HG03196 (cell line): ENCODE measurements around the gene TEX48.

Experiments
- ATAC-seq: cut with Tn5 transposase; IDR thresholded peaks from one replicate; pipeline ENCODE4 v1.9.1; 2021; ENCODE audit not compliant: unreplicated experiment

TEX48 gene, protein sequence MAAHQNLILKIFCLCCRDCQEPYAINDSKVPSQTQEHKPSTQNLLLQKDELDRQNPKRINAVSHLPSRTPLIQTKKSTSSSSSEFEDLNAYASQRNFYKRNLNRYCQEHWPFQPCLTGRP

DNA sequence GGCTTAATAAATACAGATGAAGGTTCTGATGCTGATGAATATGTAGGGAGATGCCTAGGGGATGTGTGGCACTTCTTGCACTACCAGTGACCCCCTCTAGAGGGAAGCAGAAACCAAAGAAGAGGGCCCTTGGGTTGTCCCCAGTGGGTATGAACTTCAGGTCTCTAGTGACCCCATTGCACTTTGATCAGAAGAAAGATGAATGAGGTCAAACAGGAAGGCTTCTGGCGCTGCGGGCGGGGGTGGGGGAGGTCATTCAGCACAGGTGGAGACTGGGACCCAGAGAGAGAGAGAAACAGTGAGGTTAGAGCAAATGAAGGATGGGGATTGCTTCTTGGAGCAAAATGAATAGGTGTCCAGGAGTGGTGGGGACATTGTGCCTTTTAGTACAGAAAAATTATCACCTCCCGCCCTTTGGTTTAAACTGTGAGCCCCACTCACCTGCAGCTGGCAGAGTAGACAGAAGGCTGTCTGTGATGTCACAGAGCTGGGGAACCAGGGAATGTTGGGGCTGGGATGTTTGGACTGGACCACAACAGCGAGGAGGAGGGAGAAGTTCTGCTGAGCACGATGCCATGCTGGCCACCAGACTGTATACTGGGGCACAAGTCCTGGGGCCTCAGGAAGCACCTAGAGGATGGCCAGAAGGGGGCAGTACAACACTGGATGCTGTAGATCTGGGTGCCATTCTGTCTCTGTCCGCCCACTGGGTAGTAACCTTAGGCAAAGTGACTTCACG, at the start of gene TEX48:
Gene TEX48 (minus strand): TSS at position 599 of the 739 bp plus-strand sequence. CDS start 10,469 bp downstream, outside the sequence.
- peak; percentile 53 for ATAC-seq

DNA sequence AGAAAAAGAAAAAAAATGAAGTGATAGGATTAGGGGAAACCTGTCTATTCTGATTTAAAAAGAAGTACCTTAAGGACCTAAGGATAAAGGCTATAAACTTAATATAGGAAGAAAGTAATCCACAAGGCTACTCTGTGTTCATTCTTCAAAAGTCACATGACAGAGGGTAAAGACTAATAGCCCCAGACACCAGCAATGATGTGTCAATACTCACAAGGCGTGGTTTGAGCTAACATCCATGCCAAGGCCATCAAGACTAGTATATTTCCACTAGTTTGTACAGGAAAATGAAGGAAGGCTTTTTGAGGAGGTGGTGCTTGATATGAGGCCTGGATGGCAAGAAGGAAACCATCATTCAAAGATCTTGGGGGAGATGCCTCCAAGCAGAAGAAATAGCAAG, 49.7 kb upstream of the TEX48 start:
- ATAC-seq, result no peak

DNA sequence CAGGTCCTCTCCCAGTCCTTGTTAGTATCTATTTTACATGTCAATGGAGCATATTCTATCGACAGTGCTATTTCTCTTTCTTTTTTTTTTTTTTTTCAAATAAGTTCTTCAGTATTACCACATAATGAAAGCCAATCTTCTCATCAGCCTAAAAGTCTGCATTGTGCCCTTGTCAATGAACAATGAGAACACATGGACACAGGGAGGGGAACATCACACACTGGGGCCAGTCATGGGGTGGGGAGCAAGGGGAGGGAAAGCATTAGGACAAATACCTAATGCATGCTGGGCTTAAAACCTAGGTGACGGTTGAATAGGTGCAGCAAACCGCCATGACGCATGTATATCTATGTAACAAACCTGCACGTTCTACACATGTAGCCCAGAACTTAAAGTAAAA, 47.7 kb upstream of the TEX48 start:
- no peak for ATAC-seq

DNA sequence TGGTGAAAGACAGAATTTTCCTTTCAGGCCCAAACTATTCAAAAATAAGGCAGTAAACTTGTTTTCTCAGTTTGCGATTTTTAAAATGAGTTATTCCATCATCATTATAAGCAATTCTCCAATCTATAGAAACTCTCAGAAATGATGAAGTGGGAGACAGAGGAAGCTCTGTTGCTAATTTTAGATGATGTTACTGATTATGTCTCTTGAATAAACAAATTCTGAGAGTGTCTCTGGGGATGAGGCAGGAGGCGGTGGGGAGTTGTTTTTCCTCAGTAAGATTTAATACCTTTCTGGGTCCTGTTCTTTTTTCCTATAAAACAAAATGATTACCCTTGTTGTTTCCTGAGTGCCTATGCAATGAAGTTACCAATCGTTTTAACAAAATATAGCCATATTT, 43.9 kb upstream of the TEX48 start:
- no peak for ATAC-seq

DNA sequence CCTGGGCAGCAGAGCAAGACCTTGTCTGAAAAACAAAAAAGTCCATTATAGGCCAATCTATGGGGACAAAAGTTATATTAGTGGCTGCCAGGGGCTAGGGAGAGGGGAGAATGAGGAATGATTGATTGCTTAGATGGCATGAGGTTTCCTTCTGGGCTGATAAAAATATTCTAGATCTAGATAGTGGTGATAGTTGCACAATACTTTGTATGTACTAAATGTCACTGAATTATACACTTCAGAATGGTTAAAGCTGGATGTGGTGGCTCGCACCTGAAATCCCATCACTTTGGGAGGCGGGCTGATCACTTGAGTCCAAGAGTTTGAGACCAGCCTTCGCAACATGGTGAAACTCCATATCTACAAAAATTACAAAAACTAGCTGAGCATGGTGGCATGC, 42.8 kb upstream of the TEX48 start:
- no peak for ATAC-seq

DNA sequence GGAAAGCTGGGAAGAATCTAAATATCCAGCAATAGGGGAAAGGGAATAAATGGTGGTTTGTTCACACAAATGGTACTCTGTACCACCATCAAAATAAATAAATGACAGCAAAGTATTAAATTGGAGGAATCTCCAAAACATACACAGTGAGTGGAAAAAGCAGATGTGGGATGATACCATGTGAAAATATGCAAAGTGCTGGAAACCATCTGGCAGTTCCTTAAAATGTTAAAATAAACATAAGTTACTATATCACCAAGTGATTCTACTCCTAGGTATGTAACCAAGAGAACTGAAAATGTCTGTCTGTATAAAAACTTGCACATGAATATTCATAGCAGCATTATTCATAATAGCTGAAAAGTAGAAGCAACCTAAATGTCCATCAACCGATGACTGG, 41.9 kb upstream of the TEX48 start:
- ATAC-seq, result no peak

DNA sequence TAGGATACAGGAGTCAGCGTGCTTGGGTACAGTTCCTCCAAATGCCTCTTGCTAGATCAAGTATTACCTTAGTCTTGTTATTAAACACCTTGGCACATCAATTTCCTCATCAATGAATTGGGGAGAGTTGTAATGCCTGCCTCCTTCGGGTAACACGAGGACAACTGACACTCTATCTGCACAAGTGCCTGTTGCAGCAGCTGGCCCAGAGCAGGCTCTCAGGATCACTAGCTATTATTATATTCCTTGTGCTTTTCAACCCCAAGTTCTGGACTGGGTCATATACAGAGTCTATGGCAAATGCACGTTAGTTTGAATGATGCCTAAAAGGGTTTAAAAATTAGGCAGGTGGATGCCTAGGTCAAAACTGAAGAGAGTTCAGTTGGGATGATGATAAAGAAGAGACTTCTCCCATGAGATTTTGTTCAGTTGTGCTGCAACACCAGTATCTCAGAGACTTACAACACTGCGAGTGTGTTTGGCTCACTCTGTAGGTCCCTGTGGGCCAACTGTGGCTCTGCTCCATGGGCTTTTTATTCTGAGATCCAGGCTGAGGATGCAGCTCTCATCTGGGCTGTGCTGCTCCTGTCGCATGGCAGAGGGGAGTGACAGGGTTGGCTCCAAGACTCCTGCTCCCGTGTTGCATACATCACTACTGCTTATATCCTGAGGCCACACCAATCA, 41.1 kb upstream of the TEX48 start:
- no peak for ATAC-seq

DNA sequence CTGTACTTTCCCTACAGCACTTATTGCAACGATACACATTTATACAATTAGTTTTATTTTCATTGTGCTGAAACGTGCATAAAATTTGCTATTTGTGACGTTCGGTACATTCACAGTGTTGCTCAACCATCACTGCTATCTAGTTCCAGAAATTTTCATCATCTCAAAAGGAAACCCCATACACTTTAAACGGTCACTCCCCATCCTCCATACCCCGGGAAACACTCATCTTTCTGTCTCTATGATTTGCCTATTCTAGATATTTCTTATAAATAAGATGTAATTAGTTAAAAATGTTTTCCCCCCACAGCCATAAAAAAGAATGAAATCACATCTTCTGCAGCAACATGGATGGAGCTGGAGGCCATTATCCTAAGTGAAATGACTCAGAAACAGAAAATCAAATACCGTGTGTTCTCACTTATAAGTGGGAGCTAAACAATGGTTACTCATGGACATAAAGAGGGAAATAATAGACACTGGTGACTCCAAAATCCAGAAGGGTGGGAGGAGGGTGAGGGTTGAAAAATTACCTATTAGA, 40.2 kb upstream of the TEX48 start:
- ATAC-seq, result no peak

DNA sequence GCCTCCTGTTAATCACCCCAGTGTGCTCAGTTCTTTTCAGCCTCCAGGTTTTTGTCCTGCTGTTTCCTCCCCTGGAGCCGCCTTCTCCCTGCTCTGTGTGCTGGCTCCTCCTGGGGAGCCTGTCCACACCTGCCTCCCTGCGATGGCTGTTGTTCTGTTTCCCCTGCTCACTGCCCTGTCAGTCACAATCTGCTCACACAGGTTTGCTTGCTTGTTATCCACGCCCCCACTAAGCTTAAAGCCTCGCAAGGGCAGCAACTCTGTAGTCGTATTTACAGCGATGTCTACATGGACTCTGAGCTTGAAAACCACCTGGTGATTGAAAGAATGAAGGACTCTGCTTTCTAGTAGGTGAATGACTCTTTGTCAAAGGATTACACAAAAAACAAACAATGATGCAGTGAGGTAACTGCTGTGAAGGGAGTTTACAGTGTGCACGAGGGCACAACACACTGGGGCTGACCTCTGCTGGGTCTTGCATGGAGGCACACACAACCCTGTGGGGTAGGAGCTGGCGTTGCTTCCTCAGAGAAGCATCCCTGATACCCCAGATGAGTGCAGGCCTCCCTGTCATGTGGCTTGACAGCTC, 39.6 kb upstream of the TEX48 start:
- no peak for ATAC-seq

DNA sequence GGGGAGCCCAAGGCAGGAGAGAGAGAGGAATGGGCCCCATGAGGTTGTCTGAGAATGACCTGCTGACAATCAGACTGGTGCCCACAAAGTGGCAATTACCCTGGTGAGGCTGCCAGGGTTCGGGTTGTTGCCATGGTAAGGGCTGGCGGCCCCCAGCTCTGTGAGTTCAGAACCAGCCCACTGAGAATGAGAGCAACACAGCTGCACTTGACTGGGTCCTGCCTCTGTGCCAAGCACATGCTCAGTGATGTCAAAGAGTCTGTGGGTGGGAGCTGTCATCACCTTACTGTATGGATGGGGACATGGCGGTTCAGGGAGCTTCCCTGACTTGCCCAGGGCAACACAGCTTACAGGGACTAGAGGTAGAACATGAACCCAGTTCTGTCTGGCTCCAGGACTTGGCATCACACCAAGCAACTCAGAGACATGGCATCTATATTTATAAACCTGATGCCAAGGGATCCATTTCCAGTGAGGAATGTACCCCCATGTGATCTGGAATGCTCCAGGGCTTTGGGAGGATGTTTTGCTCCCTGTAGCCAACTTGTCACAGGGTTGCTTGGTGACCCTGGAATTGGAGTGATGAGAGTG, 38.2 kb upstream of the TEX48 start:
- no peak for ATAC-seq

DNA sequence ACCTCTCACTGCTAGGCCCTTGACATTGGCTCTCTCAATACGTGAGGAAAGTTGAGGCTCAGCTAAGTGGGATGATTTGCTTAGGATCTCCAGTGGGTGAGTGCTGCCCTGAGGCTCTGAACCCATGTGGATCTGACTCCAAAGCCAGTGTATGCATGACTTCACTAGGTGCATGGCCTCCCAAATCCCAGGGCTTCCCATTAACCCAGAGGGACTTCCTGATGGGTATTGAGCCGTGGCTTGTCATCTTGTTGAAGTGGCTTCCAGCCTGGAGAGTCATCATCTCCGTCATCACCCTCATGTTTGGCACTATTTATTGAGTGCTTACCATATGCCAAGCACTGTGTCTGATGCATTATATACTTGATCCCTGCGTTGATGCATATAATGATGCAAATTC, 37.3 kb upstream of the TEX48 start:
- no peak for ATAC-seq

DNA sequence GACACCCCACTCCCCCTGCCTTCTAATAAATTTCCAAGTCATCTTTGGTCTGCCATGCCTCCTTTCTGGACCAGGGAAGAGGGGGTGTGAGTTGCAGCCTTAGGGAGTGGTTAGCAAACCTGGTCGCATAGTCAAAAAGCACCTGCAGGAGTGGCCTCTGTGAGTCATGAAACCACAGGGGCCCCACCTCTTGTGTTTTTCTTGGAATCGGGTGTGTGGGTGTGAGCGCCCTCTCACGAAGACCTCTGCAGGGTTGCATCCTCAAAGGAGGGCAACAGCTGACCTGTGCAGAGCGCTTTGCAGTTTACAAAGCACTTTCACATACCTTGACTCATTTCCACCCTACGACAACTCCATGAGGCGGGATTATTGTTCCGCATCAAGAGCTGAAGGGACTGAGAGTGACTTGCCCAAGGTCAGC, 36.8 kb upstream of the TEX48 start:
- ATAC-seq, result no peak

DNA sequence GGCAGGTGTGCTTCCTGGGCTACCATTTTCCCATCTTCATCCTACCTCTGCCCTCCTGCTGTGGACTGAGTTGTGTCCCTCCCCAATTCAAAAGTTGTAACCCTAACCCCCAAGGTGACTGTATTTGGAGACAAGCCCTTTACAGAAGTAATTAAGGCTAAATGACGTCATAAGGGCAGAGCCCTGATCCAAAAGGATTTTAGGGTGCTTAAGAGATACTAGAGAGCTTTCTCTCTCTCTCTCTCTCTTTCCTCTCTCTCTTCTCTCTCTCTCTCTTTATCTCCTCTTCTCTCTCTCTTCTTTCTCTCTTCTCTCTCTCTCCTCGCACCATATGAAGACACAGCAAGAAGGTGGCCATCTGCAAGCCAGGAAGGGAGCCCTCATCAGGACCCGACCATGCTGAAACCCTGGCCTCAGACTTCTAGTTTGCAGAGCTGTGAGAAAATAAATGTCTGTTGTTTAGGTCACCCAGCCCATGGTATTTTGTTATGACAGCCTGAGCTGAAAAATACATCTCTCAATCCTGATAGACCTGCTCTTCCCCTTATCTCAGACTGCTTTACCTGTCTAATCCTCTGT, 36.0 kb upstream of the TEX48 start:
- ATAC-seq, result no peak

DNA sequence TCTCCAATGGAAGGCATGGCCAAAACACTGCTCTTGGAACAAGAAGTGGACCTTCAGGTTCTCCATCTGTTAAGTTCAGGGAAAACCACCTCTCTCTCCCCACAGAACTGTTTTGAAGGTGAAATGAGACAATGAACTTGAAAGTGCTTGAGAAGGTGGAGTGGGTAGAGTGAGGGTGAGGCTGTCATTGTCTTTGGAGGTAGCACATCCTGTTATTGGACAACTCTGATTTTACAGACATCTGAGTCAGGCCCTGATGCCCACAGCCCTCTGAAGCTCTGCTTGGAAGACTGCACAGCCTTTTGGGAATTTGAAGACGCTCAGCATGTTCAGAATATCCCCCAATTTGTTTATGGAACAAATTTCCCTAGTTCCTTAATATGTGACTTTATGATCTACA, 27.6 kb upstream of the TEX48 start:
- no peak for ATAC-seq

DNA sequence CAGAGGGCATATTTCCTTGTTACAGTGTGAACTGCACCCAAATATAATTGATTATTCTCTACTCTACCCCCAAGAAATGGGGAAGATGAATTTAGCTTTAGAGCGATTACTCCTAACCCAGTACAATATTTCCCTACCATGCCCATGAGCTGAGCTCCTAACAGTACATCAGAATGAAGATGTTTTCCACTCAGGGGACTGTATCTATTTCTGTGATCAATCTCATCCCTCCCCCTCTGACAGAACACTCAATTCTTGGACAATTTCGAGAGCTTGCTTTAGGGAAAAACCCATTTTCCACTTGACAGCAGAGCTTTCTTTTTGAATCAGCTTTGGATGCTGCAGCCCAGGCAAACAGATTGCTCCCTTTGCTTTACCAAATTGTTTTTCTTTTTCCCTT, 24.7 kb upstream of the TEX48 start:
- ATAC-seq, result no peak

DNA sequence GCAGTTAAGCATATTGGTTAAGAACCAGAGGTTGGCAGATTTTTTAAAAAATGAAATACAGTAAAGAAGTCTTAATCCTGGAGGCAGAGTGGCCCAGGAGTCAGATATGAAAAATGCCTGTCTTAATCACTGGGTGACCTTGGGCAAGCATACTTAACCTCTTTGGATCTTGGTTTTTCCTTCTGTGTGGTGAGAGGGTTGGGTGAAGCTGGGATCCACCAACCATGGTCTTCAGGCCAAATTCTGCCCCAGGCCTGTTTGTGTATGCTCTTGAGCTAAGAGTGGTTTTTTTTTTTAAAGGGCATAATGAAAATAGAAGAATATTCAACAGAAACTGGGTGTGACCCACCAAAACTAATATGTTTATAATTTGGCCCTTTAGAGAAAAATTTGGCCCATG, 20.0 kb upstream of the TEX48 start:
- ATAC-seq, result no peak

DNA sequence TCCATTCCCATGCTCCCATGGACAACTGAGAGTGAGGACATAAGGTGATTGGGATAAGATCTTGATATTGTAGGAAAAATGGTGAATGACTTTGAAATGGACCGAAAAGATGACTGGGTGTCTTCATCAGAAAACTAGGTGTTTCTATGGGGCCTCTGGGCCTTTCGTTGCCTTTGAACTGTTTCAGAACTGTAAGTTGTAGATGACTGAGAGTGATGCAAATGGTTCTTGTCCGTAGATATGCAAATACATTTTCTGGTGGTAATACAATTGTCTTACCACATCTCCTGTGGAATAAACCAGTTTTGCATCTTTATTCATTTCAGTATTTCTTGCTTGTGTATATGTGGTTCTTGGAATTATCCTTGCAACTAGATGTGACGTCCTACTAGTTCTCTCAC, 16.0 kb upstream of the TEX48 start:
- ATAC-seq, result no peak

DNA sequence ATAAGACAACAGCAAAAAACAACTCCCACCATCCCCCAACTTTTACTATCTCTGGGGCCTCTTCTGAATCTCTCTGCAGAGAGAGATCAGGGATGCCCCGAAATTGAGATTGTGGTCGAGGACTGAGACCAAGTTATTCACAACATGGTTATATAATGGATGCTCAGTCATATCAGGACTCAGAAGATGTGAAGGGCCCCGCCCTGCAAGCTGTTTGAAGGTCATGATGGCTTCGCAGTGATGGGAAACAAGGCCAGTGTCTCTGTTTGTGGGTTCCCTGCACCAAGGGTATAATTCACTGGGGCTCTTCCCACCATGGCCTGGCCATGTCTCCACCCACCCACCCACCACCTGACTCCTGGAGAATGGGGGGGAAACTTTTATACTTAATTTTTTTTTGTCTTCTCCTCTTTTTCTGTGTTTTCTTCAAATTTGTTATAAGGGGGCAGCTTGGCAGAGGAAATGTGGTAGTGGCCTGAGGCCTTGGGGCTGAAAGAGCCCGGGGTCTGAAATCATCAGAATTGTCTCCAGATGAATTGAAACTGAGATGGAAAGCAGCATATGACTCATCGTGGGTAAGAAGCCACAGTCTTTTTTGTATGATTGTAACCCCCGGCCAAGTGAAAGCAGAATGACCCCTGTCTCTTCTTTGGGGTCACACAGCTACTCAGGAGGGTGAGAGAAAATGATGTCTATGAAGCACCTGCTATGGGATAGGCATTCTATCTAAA, 15.0 kb upstream of the TEX48 start:
- peak; percentile 74 for ATAC-seq

DNA sequence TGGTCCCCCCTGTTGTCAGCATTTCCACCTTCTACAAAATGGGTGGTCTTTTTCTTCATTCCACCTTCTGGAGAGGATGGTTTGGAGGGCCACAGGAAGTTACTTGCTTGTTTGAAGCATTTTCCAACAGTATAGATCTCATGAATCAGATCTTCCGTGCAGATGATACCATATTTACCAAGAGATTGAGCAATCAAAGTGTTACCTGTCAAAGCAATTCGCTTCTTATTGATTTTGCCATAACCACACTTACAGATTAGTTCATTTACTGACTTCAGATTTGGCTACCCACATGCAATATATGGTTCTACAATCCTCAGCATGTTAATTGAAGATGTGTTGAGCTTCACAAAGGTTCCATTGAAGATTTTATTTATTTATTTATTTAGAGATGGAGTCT, 14.0 kb upstream of the TEX48 start:
- ATAC-seq, result no peak

DNA sequence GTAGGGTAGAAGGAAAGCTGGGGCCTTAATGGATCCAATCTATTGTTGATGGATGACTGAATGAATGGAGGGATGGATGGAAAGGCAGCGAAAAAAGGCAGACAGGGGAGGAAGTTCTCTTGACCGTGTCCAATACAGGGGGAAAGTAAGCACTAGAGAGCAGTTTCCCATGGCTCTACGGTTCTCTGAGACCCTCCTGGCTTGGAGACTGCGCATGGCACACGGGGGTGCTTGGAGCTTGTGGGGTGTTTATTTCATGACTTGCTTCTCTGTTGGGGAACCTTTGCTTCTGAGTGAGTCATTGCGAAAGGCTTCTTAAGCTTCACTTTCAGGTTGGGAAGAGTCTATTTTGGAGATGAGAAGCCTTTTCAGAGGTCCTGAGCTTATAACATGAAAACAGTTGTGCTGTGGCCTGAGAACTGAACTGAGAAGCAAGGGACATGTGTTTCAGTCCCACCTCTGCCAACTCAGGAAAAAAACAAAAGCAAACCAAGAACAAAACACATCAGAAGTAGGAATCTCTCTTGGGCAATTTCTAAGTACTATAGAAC, 12.8 kb upstream of the TEX48 start:
- ATAC-seq, result no peak
